Ovary (tissue), 9 donors: ENCODE results near the gene PGBD1. TPM values are rescaled to one million over a fixed set of nuclear protein-coding genes. Genes with fewer than 3 reads are reported as not detected.

Experiments used
- DNase-seq, 5 donors: peaks; one replicate each; pipeline ENCODE4 v3.0.0-alpha.2; 2019 to 2020
- H3K27ac ChIP-seq, 2 donors: fragments of 200-600 bp; one replicate each; pipeline versions ENCODE4 v1.5.1 to v1.8.0; 2019 to 2022
- H3K27me3 ChIP-seq: fragments of 200-600 bp; one replicate; pipeline ENCODE4 v1.8.0; 2022
- H3K36me3 ChIP-seq: fragments of 200-600 bp; sonication (generic); one replicate; pipeline ENCODE4 v1.5.1; 2019
- H3K4me1 ChIP-seq: one replicate; pipeline ENCODE4 v1.8.1; 2013; ENCODE audit warnings: mild to moderate bottlenecking, moderate library complexity; ENCODE audit not compliant: insufficient read depth
- H3K4me3 ChIP-seq: fragments of 200-600 bp; sonication (generic); one replicate; pipeline ENCODE4 v1.5.1; 2017
- H3K9me3 ChIP-seq, 2 donors: fragments of 200-600 bp in 1 of 2; sonication (generic) in 1 of 2; one replicate each; pipeline versions ENCODE4 v1.5.1 to v1.8.1; 2013 to 2019; ENCODE audit warnings: mild to moderate bottlenecking in 1 of 2, moderate library complexity in 1 of 2
- EP300 ChIP-seq: sonication (generic); formaldehyde crosslinking; IDR thresholded peaks from one replicate; pipeline ENCODE4 v1.6.1; 2017; ENCODE audit warnings: antibody characterized with exemption
- POLR2A ChIP-seq: fragments of 450-650 bp; IDR thresholded peaks from one replicate; pipeline ENCODE4 v1.6.1; 2017; ENCODE audit warnings: antibody characterized with exemption, mild to moderate bottlenecking, moderate library complexity
- WGBS, 3 donors: extraction: QIAGEN DNeasy Blood & Tissue Kit in 1 of 3; methylation state at CpG; one replicate each; pipeline versions ENCODE4 v1.1.5 to v1.1.7; 2013 to 2017; 5-methylcytosine and 5-hydroxymethylcytosine counted together
- intact Hi-C, 4 donors: fragments of 100-400 bp; cut with DNase I; formaldehyde crosslinking; loops; one replicate each; pipeline versions ENCODE4 v1.11.0 to v1.15.1; 2022 to 2023
- polyA plus RNA-seq, 2 donors: library from polyadenylated mRNA; stranded (reverse); fragments of 200-250 nt in 1 of 2; fragments of 350-450 nt in 1 of 2; fragmentation: Illumina TruSeq in 1 of 2; extraction: RNeasy Lipid Tissue Mini Kit (QIAGEN cat#74804) in 1 of 2; gene quantifications; one replicate each; pipeline ENCODE4 v1.2.3, GENCODE V29; 2013 to 2014
- total RNA-seq, 7 donors: library from RNA; depleted of rRNA in 2 of 7; stranded (reverse); fragments of >200 nt in 2 of 7; fragmentation: NEBNext Ultra II Directional in 3 of 7; extraction: Animal tissue kit (Norgen Biotek cat#: 25700) in 3 of 7; gene quantifications; one replicate each; pipeline versions ENCODE4 v1.1.0 to v1.2.4, GENCODE V29; 2016 to 2023
- TF ChIP-seq, protein P1 (sequence below), 3 donors: fragments of 450-650 bp in 2 of 3; fragments of 200-600 bp in 1 of 3; IDR thresholded peaks; one replicate each; pipeline versions ENCODE4 v1.5.1 to v1.8.0; 2016 to 2022; ENCODE audit warnings: antibody characterized with exemption in 3 of 3, mild to moderate bottlenecking in 1 of 3
- donor health status: DM: no; HTN: no; CAD: no; lungs with moderate emphysema.
- donor health status: DM: no; HTN: no; CAD: no.
- donor health status: Bipolar disorder and iron deficiency.
- donor health status: DM: yes; HTN: yes; CAD: no.
- donor health status: DM: no; HTN: no; CAD: no.
- donor health status: DM: yes; HTN: yes; CAD: no.

Gene PGBD1
- total and polyA plus RNA-seq, 9 donors: 1.8 to 5.0 (median 3.5) TPM

GRCh38 chr6:28239636-28240035, 41.7 kb upstream of the PGBD1 start:
- intact Hi-C loops: no loop called here
- Histone ChIP-seq H3K27ac (no peak overlapping the region), H3K4me1 (no peaks in the 10 kb centered on the region), H3K36me3 (no peaks in the 10 kb centered on the region), H3K9me3 (no peaks in the 10 kb centered on the region), H3K27me3 (no peaks in the 10 kb centered on the region), H3K4me3 (no peak overlapping the region)
- 88 to 91% (median 89%) methylated on average over 1 of the region's 1 CpG for WGBS, 3 donors
- no peak for DNase-seq
- TF ChIP-seq POLR2A: no peak
- no peak for TF ChIP-seq EP300
- TF ChIP-seq, protein P1, sequence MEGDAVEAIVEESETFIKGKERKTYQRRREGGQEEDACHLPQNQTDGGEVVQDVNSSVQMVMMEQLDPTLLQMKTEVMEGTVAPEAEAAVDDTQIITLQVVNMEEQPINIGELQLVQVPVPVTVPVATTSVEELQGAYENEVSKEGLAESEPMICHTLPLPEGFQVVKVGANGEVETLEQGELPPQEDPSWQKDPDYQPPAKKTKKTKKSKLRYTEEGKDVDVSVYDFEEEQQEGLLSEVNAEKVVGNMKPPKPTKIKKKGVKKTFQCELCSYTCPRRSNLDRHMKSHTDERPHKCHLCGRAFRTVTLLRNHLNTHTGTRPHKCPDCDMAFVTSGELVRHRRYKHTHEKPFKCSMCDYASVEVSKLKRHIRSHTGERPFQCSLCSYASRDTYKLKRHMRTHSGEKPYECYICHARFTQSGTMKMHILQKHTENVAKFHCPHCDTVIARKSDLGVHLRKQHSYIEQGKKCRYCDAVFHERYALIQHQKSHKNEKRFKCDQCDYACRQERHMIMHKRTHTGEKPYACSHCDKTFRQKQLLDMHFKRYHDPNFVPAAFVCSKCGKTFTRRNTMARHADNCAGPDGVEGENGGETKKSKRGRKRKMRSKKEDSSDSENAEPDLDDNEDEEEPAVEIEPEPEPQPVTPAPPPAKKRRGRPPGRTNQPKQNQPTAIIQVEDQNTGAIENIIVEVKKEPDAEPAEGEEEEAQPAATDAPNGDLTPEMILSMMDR (IDR thresholded peaks at IDR 0.05): no peak

DNA sequence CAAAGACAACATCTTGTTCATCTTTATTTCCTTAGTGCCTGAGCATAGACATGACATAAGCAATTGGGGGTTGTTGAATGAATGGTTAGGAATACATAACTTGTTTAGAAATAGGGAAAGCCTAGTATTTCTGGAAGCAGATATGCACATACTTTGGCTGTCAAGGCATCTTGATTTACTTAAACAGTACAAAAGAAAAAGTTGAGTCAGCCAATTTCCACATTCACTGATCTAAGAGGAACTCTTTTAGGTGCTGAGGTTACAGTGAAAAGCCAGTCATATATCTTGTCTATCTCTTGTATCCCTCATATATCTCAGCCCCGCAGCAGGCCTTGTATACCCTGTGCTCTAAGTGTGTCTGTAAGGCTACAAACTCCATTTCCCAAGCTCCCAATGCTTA, 40.9 kb upstream of the PGBD1 start:
- intact Hi-C loops: no loop called here
- Histone ChIP-seq H3K4me1 (no peaks in the 10 kb centered on the region), H3K9me3 (no peaks in the 10 kb centered on the region), H3K27ac (no peak overlapping the region), H3K27me3 (no peaks in the 10 kb centered on the region), H3K4me3 (no peak overlapping the region), H3K36me3 (no peaks in the 10 kb centered on the region)
- no peak for DNase-seq
- TF ChIP-seq EP300 (no peak), POLR2A (no peak)
- TF ChIP-seq, protein P1 (IDR thresholded peaks at IDR 0.05): no peak
- WGBS, 3 donors: 92 to 95% (median 93%) methylated on average over 1 of the region's 1 CpG

- intact Hi-C loops: no loop called here
- H3K4me3 ChIP-seq: no peak overlapping the region
- H3K27ac ChIP-seq: no peak overlapping the region
- no peak for DNase-seq
- H3K27me3 ChIP-seq: no peaks in the 10 kb centered on the region
- no peak for TF ChIP-seq POLR2A
- TF ChIP-seq, protein P1 (IDR thresholded peaks at IDR 0.05): no peak
- TF ChIP-seq EP300: no peak
- no peaks in the 10 kb centered on the region for H3K36me3 ChIP-seq
- H3K4me1 ChIP-seq: no peaks in the 10 kb centered on the region
- WGBS, 3 donors: 92 to 94% (median 93%) methylated on average over 3 of the region's 3 CpGs
- H3K9me3 ChIP-seq: no peaks in the 10 kb centered on the region
Observed at GRCh38 chr6:28243946-28244345, 37.4 kb upstream of the PGBD1 start.

- no peaks in the 10 kb centered on the region for H3K4me1 ChIP-seq
- DNase-seq: no peak
- H3K4me3 ChIP-seq: no peak overlapping the region
- H3K27ac ChIP-seq: no peak overlapping the region
- intact Hi-C loops: no loop called here
- WGBS, 3 donors: 88 to 91% (median 89%) methylated on average over 6 of the region's 6 CpGs
- no peaks in the 10 kb centered on the region for H3K36me3 ChIP-seq
- TF ChIP-seq POLR2A (no peak), EP300 (no peak)
- TF ChIP-seq, protein P1 (IDR thresholded peaks at IDR 0.05): no peak
- H3K27me3 ChIP-seq: no peaks in the 10 kb centered on the region
- no peaks in the 10 kb centered on the region for H3K9me3 ChIP-seq
Observed at GRCh38 chr6:28245206-28245941, 36.0 kb upstream of the PGBD1 start.
